ENCODE measurements around the gene MAP3K6. TPM values are rescaled to one million over a fixed set of nuclear protein-coding genes. Genes with fewer than 3 reads are reported as not detected.

Gene MAP3K6
- total RNA-seq, result 10 to 100 TPM; 31.1 to 64.3 (median 54.3) TPM

GRCh38 chr1:27366411-27367159 is at the start of gene MAP3K6:
TSS of gene MAP3K6 (minus strand) at chr1:27366961. CDS start at chr1:27366597, 364 bp downstream.
- no peaks in the 10 kb centered on the region for H3K9me3 ChIP-seq
- H3K27ac ChIP-seq, result peak within 1 kb of the TSS; percentile 94 to 99 (median 98)
- H3K4me3 ChIP-seq, result peak within 1 kb of the TSS; percentile 69 to 91
- H3K36me3 ChIP-seq, result peaks cover 0 to 33% of the 10 kb centered on the region in 2 donors
- WGBS, 2 donors (ENCODE audit: low coverage in 1 of 2), result 0% methylated on average over 4 of the region's 67 CpGs; no CpG with 5 or more reads in 1 of the 2 donors
- H3K4me1 ChIP-seq, result peaks cover 9 to 57% (median 19%) of the 10 kb centered on the region in 3 donors
- TF ChIP-seq POLR2AphosphoS5 (IDR thresholded peaks at IDR 0.05), result peak; percentile 85
- no peak for TF ChIP-seq EP300 (IDR thresholded peaks at IDR 0.05)
- peak in 3 of 4 experiments; percentile 45 to 51 (median 47) for TF ChIP-seq CTCF (IDR thresholded peaks at IDR 0.05)
- peak; percentile 82 to 87 for TF ChIP-seq POLR2A (IDR thresholded peaks at IDR 0.05)
- no peaks in the 10 kb centered on the region for H3K27me3 ChIP-seq
- peak; percentile 84 for ATAC-seq

- peak overlapping the region in 2 of 4 donors; percentile 34 to 88 for H3K27ac ChIP-seq
- no peak for ATAC-seq
Measured at GRCh38 chr1:27414091-27414490, 47.3 kb upstream of the MAP3K6 start.

GRCh38 chr1:27413004-27413403 is 46.2 kb upstream of the MAP3K6 start:
- no peak for ATAC-seq
- Histone ChIP-seq H3K27ac (no peak overlapping the region), H3K36me3 (peaks cover 12 to 99% of the 10 kb centered on the region in 2 donors), H3K4me1 (peaks cover 14 to 38% (median 17%) of the 10 kb centered on the region in 3 donors), H3K27me3 (no peaks in the 10 kb centered on the region), H3K9me3 (no peaks in the 10 kb centered on the region), H3K4me3 (no peak overlapping the region)
- TF ChIP-seq CTCF (IDR thresholded peaks at IDR 0.05), result no peak
- TF ChIP-seq POLR2AphosphoS5 (IDR thresholded peaks at IDR 0.05), result no peak
- no peak for TF ChIP-seq EP300 (IDR thresholded peaks at IDR 0.05)
- TF ChIP-seq POLR2A (IDR thresholded peaks at IDR 0.05), result no peak
- WGBS, 2 donors (ENCODE audit: low coverage in 1 of 2), result 77 to 90% methylated on average over 2 to 4 of the region's 4 CpGs

More at GRCh38 chr1:27414091-27414490, 47.3 kb upstream of the MAP3K6 start:
- H3K4me3 ChIP-seq, result no peak overlapping the region
- peaks cover 21 to 49% (median 24%) of the 10 kb centered on the region in 3 donors for H3K4me1 ChIP-seq
- WGBS, 2 donors (ENCODE audit: low coverage in 1 of 2), result 82 to 100% methylated on average over 1 of the region's 1 CpG
- no peaks in the 10 kb centered on the region for H3K9me3 ChIP-seq
- no peaks in the 10 kb centered on the region for H3K27me3 ChIP-seq
- H3K36me3 ChIP-seq, result peaks cover 12 to 93% of the 10 kb centered on the region in 2 donors
- TF ChIP-seq EP300 (IDR thresholded peaks at IDR 0.05), result no peak
- TF ChIP-seq POLR2AphosphoS5 (IDR thresholded peaks at IDR 0.05), result no peak
- TF ChIP-seq POLR2A (IDR thresholded peaks at IDR 0.05), result no peak
- TF ChIP-seq CTCF (IDR thresholded peaks at IDR 0.05), result no peak

- peaks cover 12 to 33% (median 12%) of the 10 kb centered on the region in 3 donors for H3K4me1 ChIP-seq
- TF ChIP-seq EP300 (IDR thresholded peaks at IDR 0.05), result no peak
- no peak for TF ChIP-seq CTCF (IDR thresholded peaks at IDR 0.05)
- no peak for TF ChIP-seq POLR2AphosphoS5 (IDR thresholded peaks at IDR 0.05)
- no peak for TF ChIP-seq POLR2A (IDR thresholded peaks at IDR 0.05)
- H3K27ac ChIP-seq, result peak overlapping the region in 1 of 4 donors; percentile 24
- H3K4me3 ChIP-seq, result no peak overlapping the region
- H3K9me3 ChIP-seq, result no peaks in the 10 kb centered on the region
- WGBS, 2 donors (ENCODE audit: low coverage in 1 of 2), result 74% methylated on average over 2 of the region's 4 CpGs; no CpG with 5 or more reads in 1 of the 2 donors
- H3K36me3 ChIP-seq, result peaks cover 12 to 99% of the 10 kb centered on the region in 2 donors
- no peaks in the 10 kb centered on the region for H3K27me3 ChIP-seq
- no peak for ATAC-seq
Measured at GRCh38 chr1:27412502-27412901, 45.7 kb upstream of the MAP3K6 start.
